RWPE1 (cell line): ENCODE results near the gene PLA2G1B.

Experiments
- CTCF ChIA-PET: fragments of 350-600 bp; sonication (Branson Sonifier 250); formaldehyde crosslinking; extraction: SDS; loops from one replicate; lab custom pipeline; 2021; lab: Yijun Ruan, JAX
- POLR2A ChIA-PET: fragments of 400-600 bp; formaldehyde crosslinking; extraction: SDS; loops from one replicate; lab custom pipeline; 2020; ENCODE audit warnings: antibody characterized with exemption; ENCODE audit not compliant: low non-redundant PET; lab: Yijun Ruan, JAX
- DNase-seq: peaks from one replicate; pipeline ENCODE4 v3.0.0; 2012; ENCODE audit warnings: low spot score
- H3K27ac ChIP-seq: fragments of 450-650 bp; 2 replicates; pipeline ENCODE4 v1.5.1; 2017
- CTCF ChIP-seq: fragments of 450-650 bp; conservative IDR thresholded peaks from 2 replicates; pipeline ENCODE4 v1.5.1; 2017; ENCODE audit warnings: low read depth, mild to moderate bottlenecking

Gene PLA2G1B

GRCh38 chr12:120317224-120318105 lies 10.1 kb downstream of the PLA2G1B start:
- peak; percentile 100 for DNase-seq

DNA sequence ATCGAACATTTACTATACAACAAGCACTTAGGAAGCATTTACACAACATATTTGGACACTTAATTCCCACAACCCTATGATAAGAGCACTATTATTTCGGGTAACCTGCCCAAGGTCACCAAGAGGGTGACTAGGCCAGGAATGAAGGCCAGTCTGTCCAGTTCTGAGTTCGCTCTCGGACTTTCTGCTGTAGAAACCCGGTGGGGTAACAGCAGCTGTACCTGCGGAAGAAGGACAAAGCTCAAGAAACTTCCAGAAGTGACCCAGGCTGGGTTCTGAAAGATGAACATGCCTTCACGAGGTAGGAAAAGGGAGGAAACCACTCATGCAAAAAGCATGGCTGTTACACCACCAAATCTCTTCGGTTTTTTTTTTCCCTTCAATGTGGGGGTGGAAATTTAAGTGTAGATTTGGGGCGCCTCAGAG lies 10.8 kb downstream of the PLA2G1B start:
- H3K27ac ChIP-seq, result peak overlapping the region; percentile 77
- no peak for DNase-seq
- no peak for TF ChIP-seq CTCF
- ChIA-PET CTCF (interaction anchor here (0.5 to 1.6 kb wide), 6 partner anchors 10 to 243 kb away, joined by 3 to 12 read pairs (median 4); partner anchors contain the start of gene SIRT4), POLR2A (no interaction called here)

More at GRCh38 chr12:120317224-120318105, 10.1 kb downstream of the PLA2G1B start:
- peak overlapping the region; percentile 77 for H3K27ac ChIP-seq
- POLR2A ChIA-PET, result no interaction called here
- CTCF ChIA-PET, result interaction anchor here (0.5 to 1.6 kb wide), 7 partner anchors 9 to 243 kb away, joined by 3 to 12 read pairs (median 3); partner anchors contain the start of gene SIRT4
- TF ChIP-seq CTCF, result peak; percentile 63

DNA sequence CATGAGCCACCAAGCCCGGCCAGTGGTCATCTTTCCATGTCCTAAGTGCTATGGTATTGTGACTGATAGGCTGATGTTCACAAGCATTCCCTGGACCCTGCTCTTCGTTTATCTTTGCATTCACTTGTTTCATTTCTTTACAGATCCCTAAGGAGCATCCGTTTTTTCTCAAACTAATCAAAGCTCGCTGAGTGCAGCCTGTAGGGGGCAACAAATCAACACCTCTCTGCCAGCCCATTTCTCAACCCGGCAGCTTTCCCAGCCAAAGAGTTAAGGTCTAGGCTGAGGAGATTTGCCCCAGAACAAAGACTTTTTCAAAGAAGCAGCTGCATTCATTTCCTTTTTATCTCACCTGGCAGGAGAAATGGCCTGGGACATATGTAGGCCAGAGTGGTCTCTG lies 13.4 kb downstream of the PLA2G1B start:
- DNase-seq, result no peak
- no peak overlapping the region for H3K27ac ChIP-seq
- TF ChIP-seq CTCF, result peak; percentile 20; the same call in 1 of the 2 replicates
- POLR2A ChIA-PET, result interaction anchor here (0.7 kb wide), 1 partner anchor 593 kb away, joined by 6 read pairs; no protein-coding TSS in a partner anchor
- CTCF ChIA-PET, result interaction anchor here (0.5 to 1.1 kb wide), 6 partner anchors 11 to 391 kb away, joined by 3 to 5 read pairs (median 3); partner anchors contain the start of gene SIRT4

DNA sequence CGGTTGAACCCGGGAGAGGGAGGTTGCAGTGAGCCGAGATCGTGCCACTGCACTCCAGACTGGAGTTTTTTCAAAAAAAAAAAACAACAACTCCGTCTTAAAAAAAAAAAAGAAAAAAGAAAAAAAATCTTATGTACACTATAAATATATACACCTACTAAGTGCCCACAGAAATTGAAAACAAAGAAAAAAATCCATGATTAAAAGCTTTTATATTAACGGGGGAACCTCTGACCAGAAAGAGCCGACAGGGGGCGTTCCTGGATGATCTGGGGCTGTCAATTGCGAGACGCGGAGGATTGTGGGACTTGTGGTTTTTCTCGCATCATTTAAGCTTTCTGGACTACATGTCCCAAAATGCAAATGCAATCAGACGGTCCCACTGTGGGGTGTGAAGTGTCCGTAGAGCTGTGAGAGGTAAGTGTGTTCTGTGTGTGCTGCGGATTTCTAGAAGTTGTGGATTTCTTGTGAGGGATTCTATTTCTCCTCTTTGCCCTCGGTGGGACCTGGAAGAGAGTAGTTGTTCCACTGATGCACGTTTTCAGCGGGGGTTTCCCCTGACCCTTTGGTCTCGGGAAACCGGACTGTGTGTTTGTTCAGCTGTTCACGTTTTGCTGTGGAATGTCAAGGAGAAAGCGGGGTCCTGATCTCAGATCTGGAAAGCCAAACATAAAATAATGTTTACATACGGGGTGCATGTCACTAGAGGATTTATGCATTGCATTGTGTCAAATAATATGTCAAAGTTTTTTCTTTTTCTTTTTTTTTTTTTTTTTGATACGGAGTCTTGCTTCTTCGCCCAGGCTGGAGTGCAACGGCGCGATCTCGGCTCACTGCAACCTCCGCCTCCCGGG lies 25.4 kb downstream of the PLA2G1B start, which contains the start of gene SIRT4:
Gene SIRT4, plus strand, starts transcription at position 360 of the 854 bp plus-strand sequence. CDS start 1,241 bp downstream, outside the sequence.
- peak; percentile 92 for TF ChIP-seq CTCF
- peak within 1 kb of the TSS; percentile 31; the same call in 1 of the 2 replicates for H3K27ac ChIP-seq
- POLR2A ChIA-PET, result interaction anchor here (0.6 to 1.1 kb wide), 3 partner anchors 9 to 1526 kb away, joined by 3 to 5 read pairs (median 5); partner anchors contain the start of genes RNU4-1 and RNU4-2
- CTCF ChIA-PET, result interaction anchor here (0.6 to 1.5 kb wide), 16 partner anchors 10 to 1328 kb away, joined by 3 to 12 read pairs (median 6); partner anchors contain the start of genes RNU4-1 and RNU4-2
- DNase-seq, result peak; percentile 93

GRCh38 chr12:120292661-120293531 lies 34.7 kb downstream of the PLA2G1B start, which contains the start of gene RNU4-1:
RNU4-1 (minus strand) TSS chr12:120293237.
- peak; percentile 65 for DNase-seq
- TF ChIP-seq CTCF, result no peak
- H3K27ac ChIP-seq, result peak within 1 kb of the TSS; percentile 97
- CTCF ChIA-PET, result interaction anchor here (0.6 to 2.1 kb wide), 2 partner anchors 9 to 54 kb away, joined by 3 to 11 read pairs; partner anchors contain the start of gene SIRT4
- POLR2A ChIA-PET, result interaction anchor here (0.6 to 2.3 kb wide), 7 partner anchors 9 to 92 kb away, joined by 3 to 14 read pairs (median 5); partner anchors contain the start of genes PXN, RPLP0 and SIRT4
